Tongue (tissue), 2 donors: ENCODE results near the gene RASA4. TPM values are rescaled to one million over a fixed set of nuclear protein-coding genes. Genes with fewer than 3 reads are reported as not detected.
"Not testable (repeated sequence)": the region's sequence is repeated elsewhere in the genome, so short reads cannot be mapped to it uniquely, and the experiment has no call there.

ENCODE experiments used
- DNase-seq: peaks from one replicate; pipeline ENCODE4 v3.0.0-alpha.2; 2015
- total RNA-seq: library from RNA; depleted of rRNA; stranded (reverse); fragments of >200 nt; gene quantifications from one replicate; pipeline ENCODE4 v1.2.3, GENCODE V29; 2014

RASA4 gene
- total RNA-seq, 1 donor from 2014 or later: 37.1 TPM

GRCh38 chr7:102604431-102605145 lies 12.0 kb downstream of the RASA4 start:
- not testable (repeated sequence) for DNase-seq

- not testable (repeated sequence) for DNase-seq
These were observed 14.2 kb downstream of the RASA4 start for GRCh38 chr7:102602317-102602716.

GRCh38 chr7:102599699-102600098 lies 16.9 kb downstream of the RASA4 start:
- not testable (repeated sequence) for DNase-seq

- DNase-seq: not testable (repeated sequence)
These were observed 20.5 kb downstream of the RASA4 start for GRCh38 chr7:102596036-102596435.

GRCh38 chr7:102593637-102594334 lies 22.8 kb downstream of the RASA4 start:
- not testable (repeated sequence) for DNase-seq

- DNase-seq: not testable (repeated sequence)
These were observed 24.0 kb downstream of the RASA4 start for GRCh38 chr7:102592477-102593019.

GRCh38 chr7:102589857-102590256 lies 26.7 kb downstream of the RASA4 start:
- not testable (repeated sequence) for DNase-seq

- not testable (repeated sequence) for DNase-seq
These were observed 33.1 kb downstream of the RASA4 start for GRCh38 chr7:102583495-102583894.

GRCh38 chr7:102581722-102582121 lies 34.8 kb downstream of the RASA4 start:
- not testable (repeated sequence) for DNase-seq

GRCh38 chr7:102578486-102578885 lies 38.1 kb downstream of the RASA4 start:
- not testable (repeated sequence) for DNase-seq

GRCh38 chr7:102577315-102578240 lies 39.0 kb downstream of the RASA4 start:
- peak; percentile 0 for DNase-seq

GRCh38 chr7:102576363-102576762 lies 40.2 kb downstream of the RASA4 start:
- not testable (repeated sequence) for DNase-seq

- not testable (repeated sequence) for DNase-seq
These were observed 41.9 kb downstream of the RASA4 start for GRCh38 chr7:102574607-102575006.

- not testable (repeated sequence) for DNase-seq
These were observed 44.0 kb downstream of the RASA4 start, which contains the start of gene POLR2J3 for GRCh38 chr7:102572261-102573239. POLR2J3 (minus strand) TSS chr7:102572583; CDS start chr7:102572521, 62 bp downstream.

- not testable (repeated sequence) for DNase-seq
These were observed 47.9 kb downstream of the RASA4 start for GRCh38 chr7:102568620-102569019.

- DNase-seq: not testable (repeated sequence)
These were observed 65.6 kb downstream of the RASA4 start, which contains the start of gene SPDYE2 for GRCh38 chr7:102550808-102551422. SPDYE2 (plus strand) TSS chr7:102551226; CDS start chr7:102553256, 2,030 bp downstream.

- not testable (repeated sequence) for DNase-seq
These were observed 70.2 kb downstream of the RASA4 start for GRCh38 chr7:102546353-102546752.

- not testable (repeated sequence) for DNase-seq
These were observed 71.3 kb downstream of the RASA4 start for GRCh38 chr7:102545288-102545687.

GRCh38 chr7:102544372-102544771 lies 72.2 kb downstream of the RASA4 start:
- DNase-seq: not testable (repeated sequence)

GRCh38 chr7:102543596-102543995 lies 73.0 kb downstream of the RASA4 start, which contains the start of gene UPK3BL2:
UPK3BL2 (minus strand) TSS chr7:102543696; CDS start chr7:102543636, 60 bp downstream.
- not testable (repeated sequence) for DNase-seq
